ENCODE measurements around the gene BANP. TPM values are rescaled to one million over a fixed set of nuclear protein-coding genes. Genes with fewer than 3 reads are reported as not detected.

The BANP gene
- total and polyA plus RNA-seq, 2 donors (not counting 3 experiments of a cell fraction or from before 2014, with no cell fraction given) = 22.4 to 33.8 TPM

GRCh38 chr16:87974178-87974577 is 22.9 kb downstream of the BANP start:
- H3K9me1 ChIP-seq (replicated peaks; ENCODE audit: control insufficient read depth, extremely low read depth, insufficient read depth, low read length) = no peaks in the 10 kb centered on the region
- FAIRE-seq = no peak

More at GRCh38 chr16:87974178-87974577, 22.9 kb downstream of the BANP start:
- DNase-seq (ENCODE audit: low read depth, low spot score) = no peak
- H3K4me2 ChIP-seq (ENCODE audit: insufficient read depth, low read length) = no peak overlapping the region
- no peaks in the 10 kb centered on the region for H3K36me3 ChIP-seq (ENCODE audit: control insufficient read depth in 2 of 2, extremely low read depth in 1 of 2, insufficient read depth in 2 of 2, low read length in 2 of 2)
- no peaks in the 10 kb centered on the region for H3K9me3 ChIP-seq (replicated peaks; ENCODE audit: control insufficient read depth, insufficient read depth, low read length)
- ChIA-PET POLR2A (no interaction called here), CTCF (interaction anchor here (1.2 kb wide), 1 partner anchor 17 kb away, joined by 3 read pairs; no protein-coding TSS in a partner anchor)
- BruUV-seq (replicated peaks) = no TSS peak
- H3K79me2 ChIP-seq (ENCODE audit: control insufficient read depth, insufficient read depth, low read length) = peaks cover 29% of the 10 kb centered on the region
- H3K9ac ChIP-seq (replicated peaks; ENCODE audit: extremely low read depth, insufficient read depth, low read length) = no peak overlapping the region
- no peak overlapping the region for H2AFZ ChIP-seq (ENCODE audit: low read depth, low read length)
- TF ChIP-seq JUN (IDR thresholded peaks at IDR 0.05; ENCODE audit: borderline replicate concordance, insufficient read depth, insufficient read length, low read depth) (no peak), POLR2A (IDR thresholded peaks at IDR 0.05; ENCODE audit: low read depth, low read length) (no peak), FOS (IDR thresholded peaks at IDR 0.05; ENCODE audit: borderline replicate concordance, insufficient read depth, low read length) (no peak), CTCF (IDR thresholded peaks at IDR 0.05; ENCODE audit: extremely low read depth in 1 of 2, insufficient read depth in 1 of 2, low read depth in 1 of 2, low read length in 2 of 2) (no peak), MAX (IDR thresholded peaks at IDR 0.05; ENCODE audit: insufficient read depth, insufficient read length) (no peak), POLR2AphosphoS5 (IDR thresholded peaks at IDR 0.05; ENCODE audit: insufficient read depth, low read depth, low read length) (no peak), MYC (IDR thresholded peaks at IDR 0.05; ENCODE audit: low read depth, low read length) (no peak), GATA2 (IDR thresholded peaks at IDR 0.05; ENCODE audit: insufficient read depth, insufficient read length, low read depth, low read length) (no peak), EZH2 (IDR thresholded peaks at IDR 0.05; ENCODE audit: borderline replicate concordance, low read depth, low read length, severe bottlenecking) (no peak)
- H3K4me1 ChIP-seq (ENCODE audit: control insufficient read depth, extremely low read depth, insufficient read depth, low read length) = no peaks in the 10 kb centered on the region
- no peak overlapping the region for H3K4me3 ChIP-seq (replicated peaks in 1 of 3; ENCODE audit: insufficient read depth in 1 of 3, low read depth in 1 of 3, low read length in 3 of 3)
- intact Hi-C loops (cut with micrococcal nuclease) (no loop called here), dilution Hi-C loops (cut with MboI; ENCODE audit: extremely low pct_ligation_motif_present, low sequenced_read_pairs) (no loop called here)
- no peaks in the 10 kb centered on the region for H4K20me1 ChIP-seq (replicated peaks; ENCODE audit: control insufficient read depth, extremely low read depth, insufficient read depth, low read length)
- H3K27ac ChIP-seq (ENCODE audit: insufficient read depth, low read depth, low read length) = no peak overlapping the region
- no peaks in the 10 kb centered on the region for H3K27me3 ChIP-seq (ENCODE audit: control insufficient read depth in 2 of 2, insufficient read depth in 2 of 2, low read length in 2 of 2)

Measured in endothelial cell of umbilical vein (primary cell).